NCI-H2029 treated with DMSO at 0.1 percent for 48 hours (cell line): ENCODE measurements around the gene POTEM.
"Not testable (repeated sequence)": the region's sequence is repeated elsewhere in the genome, so short reads cannot be mapped to it uniquely, and the experiment has no call there.

Source experiments
- DNase-seq: peaks from one replicate; lab custom pipeline; 2025; lab: John Stamatoyannopoulos, UW

POTEM gene

GRCh38 chr14:19038060-19038664, 70.9 kb downstream of the POTEM start:
- DNase-seq: not testable (repeated sequence)

GRCh38 chr14:19038785-19039184, 71.6 kb downstream of the POTEM start:
- not testable (repeated sequence) for DNase-seq

- not testable (repeated sequence) for DNase-seq
Measured at GRCh38 chr14:19043384-19043783, 76.2 kb downstream of the POTEM start.
